Keratinocyte (primary cell): Measurements from ENCODE around the gene GIT1. TPM values are rescaled to one million over a fixed set of nuclear protein-coding genes. Genes with fewer than 3 reads are reported as not detected.

Experiments used
- DNase-seq: peaks from one replicate; pipeline ENCODE4 v3.0.0-alpha.2; 2011; ENCODE audit warnings: low read depth, missing footprints, low spot score
- FAIRE-seq: peaks from 2 replicates; lab custom pipeline; 2011; peaks lifted over from hg19 to GRCh38; lab: Jason Lieb, UNC
- H2AFZ ChIP-seq: 2 replicates; pipeline ENCODE4 v1.6.0; 2012; ENCODE audit warnings: low read length, control low read depth, inconsistent platforms; ENCODE audit not compliant: control insufficient read depth
- H3K27ac ChIP-seq: 2 replicates; pipeline ENCODE4 v1.5.1; 2011; ENCODE audit warnings: low read length; ENCODE audit not compliant: control insufficient read depth, insufficient read depth
- H3K27me3 ChIP-seq: 3 replicates; pipeline ENCODE4 v1.6.0; 2011; ENCODE audit warnings: low read length; ENCODE audit not compliant: control insufficient read depth, insufficient read depth; ENCODE audit errors: extremely low read depth
- H3K36me3 ChIP-seq, 2 experiments: 2 replicates in 1 of 2; 3 replicates in 1 of 2; pipeline ENCODE4 v1.5.1; 2011; ENCODE audit warnings: low read length in 2 of 2, mild to moderate bottlenecking in 1 of 2; ENCODE audit not compliant: control insufficient read depth in 2 of 2, insufficient read depth in 2 of 2; ENCODE audit errors: extremely low read depth in 1 of 2
- H3K4me1 ChIP-seq: 3 replicates; pipeline ENCODE4 v1.5.1; 2011; ENCODE audit warnings: low read length; ENCODE audit not compliant: control insufficient read depth, insufficient read depth; ENCODE audit errors: extremely low read depth
- H3K4me2 ChIP-seq: 3 replicates; pipeline ENCODE4 v1.6.0; 2011; ENCODE audit warnings: low read depth, low read length; ENCODE audit not compliant: control insufficient read depth, insufficient read depth; ENCODE audit errors: extremely low read depth
- H3K4me3 ChIP-seq, 3 experiments: fragments of 200-600 bp in 1 of 3; sonication (generic) in 1 of 3; 2 replicates in 2 of 3; 3 replicates in 1 of 3; pipeline ENCODE4 v1.5.1; 2011 to 2016; ENCODE audit warnings: low read length in 3 of 3, mild to moderate bottlenecking in 3 of 3, control low read depth in 2 of 3, inconsistent platforms in 1 of 3, low read depth in 1 of 3, mixed read lengths in 1 of 3, mixed run types in 1 of 3, moderate library complexity in 1 of 3; ENCODE audit not compliant: control insufficient read depth in 2 of 3, insufficient read depth in 2 of 3; ENCODE audit errors: extremely low read depth in 1 of 3
- H3K79me2 ChIP-seq: 2 replicates; pipeline ENCODE4 v1.6.0; 2012; ENCODE audit warnings: low read length; ENCODE audit not compliant: control insufficient read depth, insufficient read depth
- H3K9ac ChIP-seq: 3 replicates; pipeline ENCODE4 v1.6.0; 2011; ENCODE audit warnings: low read length; ENCODE audit not compliant: control insufficient read depth, insufficient read depth; ENCODE audit errors: extremely low read depth
- H3K9me1 ChIP-seq: 3 replicates; pipeline ENCODE4 v1.6.0; 2011; ENCODE audit warnings: low read length; ENCODE audit not compliant: control insufficient read depth, insufficient read depth; ENCODE audit errors: extremely low read depth
- H3K9me3 ChIP-seq: 2 replicates; pipeline ENCODE4 v1.5.1; 2012; ENCODE audit warnings: low read depth, low read length; ENCODE audit not compliant: control insufficient read depth
- H4K20me1 ChIP-seq: 3 replicates; pipeline ENCODE4 v1.6.0; 2011; ENCODE audit warnings: low read length; ENCODE audit not compliant: control insufficient read depth, insufficient read depth; ENCODE audit errors: extremely low read depth
- CTCF ChIP-seq, 3 experiments: IDR thresholded peaks in 1 of 3; conservative IDR thresholded peaks in 1 of 3; optimal IDR thresholded peaks in 1 of 3; 2 replicates in 2 of 3; 3 replicates in 1 of 3; pipeline versions ENCODE3 to v1.5.1; 2011; ENCODE audit warnings: low read length in 3 of 3, mild to moderate bottlenecking in 3 of 3, moderate library complexity in 2 of 3, control low read depth in 1 of 3, inconsistent platforms in 1 of 3; ENCODE audit not compliant: insufficient read depth in 2 of 3; ENCODE audit errors: extremely low read depth in 1 of 3
- EZH2 ChIP-seq: IDR thresholded peaks from one replicate; pipeline ENCODE4 v1.6.1; 2012; ENCODE audit warnings: inconsistent platforms, mild to moderate bottlenecking, low read length, moderate library complexity
- dilution Hi-C: fragments of 300-500 bp; cut with MboI; formaldehyde crosslinking; loops from one replicate; pipeline ENCODE4 v1.7.0; 2020; ENCODE audit warnings: low sequenced_read_pairs; ENCODE audit not compliant: extremely low pct_ligation_motif_present
- polyA plus RNA-seq, 5 experiments: library from polyadenylated mRNA; depleted of rRNA in 3 of 5; stranded (reverse) in 3 of 5; stranded (forward) in 1 of 5; unstranded in 1 of 5; fragments of >200 nt; gene quantifications; 1 replicate in 1 of 5; 2 replicates in 3 of 5; 3 replicates in 1 of 5; pipeline versions ENCODE4 v1.2.1 to v1.2.3, GENCODE V29; 2011 to 2012; ENCODE audit warnings: missing spikeins in 2 of 5, low read depth in 1 of 5, low replicate concordance in 1 of 5

GIT1 gene
- polyA plus RNA-seq, 1 donor (not counting 4 experiments of a cell fraction or from before 2014, with no cell fraction given), result 42.7 TPM

GRCh38 chr17:29563816-29564215 is 25.6 kb downstream of the GIT1 start:
- FAIRE-seq, result no peak
- no peak for DNase-seq
- dilution Hi-C loops, result no loop called here
- Histone ChIP-seq H3K9me1 (no peaks in the 10 kb centered on the region), H3K4me2 (no peak overlapping the region), H4K20me1 (no peaks in the 10 kb centered on the region), H3K36me3 (peaks cover 0 to 4% of the 10 kb centered on the region in 2 experiments), H3K4me1 (peaks cover 10% of the 10 kb centered on the region), H3K27me3 (no peaks in the 10 kb centered on the region), H3K9me3 (no peaks in the 10 kb centered on the region), H2AFZ (no peak overlapping the region), H3K79me2 (no peaks in the 10 kb centered on the region), H3K4me3 (no peak overlapping the region), H3K27ac (no peak overlapping the region), H3K9ac (no peak overlapping the region)
- TF ChIP-seq CTCF (optimal IDR thresholded peaks at IDR 0.05 in 1 of 3, IDR thresholded peaks at IDR 0.05 in 1 of 3, conservative IDR thresholded peaks at IDR 0.05 in 1 of 3; ENCODE audit: extremely low read depth in 1 of 3, insufficient read depth in 2 of 3, low read length in 3 of 3) (no peak), EZH2 (no peak)

- no peak overlapping the region for H2AFZ ChIP-seq
- no peak for DNase-seq
- dilution Hi-C loops, result no loop called here
- TF ChIP-seq CTCF (optimal IDR thresholded peaks at IDR 0.05 in 1 of 3, IDR thresholded peaks at IDR 0.05 in 1 of 3, conservative IDR thresholded peaks at IDR 0.05 in 1 of 3; ENCODE audit: extremely low read depth in 1 of 3, insufficient read depth in 2 of 3, low read length in 3 of 3), result no peak
- TF ChIP-seq EZH2, result no peak
- no peaks in the 10 kb centered on the region for H4K20me1 ChIP-seq
- no peaks in the 10 kb centered on the region for H3K27me3 ChIP-seq
- no peak overlapping the region for H3K4me3 ChIP-seq
- FAIRE-seq, result no peak
- no peak overlapping the region for H3K27ac ChIP-seq
- no peaks in the 10 kb centered on the region for H3K9me3 ChIP-seq
- no peaks in the 10 kb centered on the region for H3K9me1 ChIP-seq
- peaks cover 0 to 4% of the 10 kb centered on the region in 2 experiments for H3K36me3 ChIP-seq
- H3K4me1 ChIP-seq, result peaks cover 10% of the 10 kb centered on the region
- no peaks in the 10 kb centered on the region for H3K79me2 ChIP-seq
- H3K4me2 ChIP-seq, result no peak overlapping the region
- H3K9ac ChIP-seq, result no peak overlapping the region
Measured at GRCh38 chr17:29562615-29563014, 26.8 kb downstream of the GIT1 start.
